Measurements from ENCODE around the gene IRF2. TPM values are rescaled to one million over a fixed set of nuclear protein-coding genes. Genes with fewer than 3 reads are reported as not detected.

Gene IRF2
- total and polyA plus RNA-seq, 7 donors: 6.7 to 28.9 (median 16.8) TPM

DNA sequence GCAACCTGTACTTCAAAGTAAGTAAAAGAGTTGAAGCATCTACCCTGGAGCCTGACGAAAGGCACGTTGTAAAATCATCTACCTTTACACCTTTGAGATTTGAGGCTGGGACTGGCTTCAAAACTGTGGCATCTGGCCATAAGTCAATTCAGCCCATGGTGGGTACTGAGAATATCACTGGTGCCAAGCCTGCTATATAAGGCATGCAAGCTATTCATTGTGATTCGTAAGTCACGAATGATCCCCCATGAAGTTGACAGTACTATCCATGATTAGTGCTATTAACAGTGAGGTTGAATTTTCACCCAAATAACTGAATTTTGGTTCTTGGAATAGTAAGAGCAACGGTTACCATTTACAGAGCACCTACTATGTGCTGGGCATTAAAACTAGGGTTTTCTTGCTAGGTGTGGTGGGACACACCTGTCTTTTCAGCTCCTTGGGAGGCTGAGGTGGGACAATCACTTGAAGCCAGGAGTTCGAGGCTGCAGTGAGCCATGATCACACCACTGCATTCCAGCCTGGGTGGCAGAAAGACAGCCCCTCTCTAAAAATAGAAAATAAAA, 39.8 kb downstream of the IRF2 start:
- TF ChIP-seq, protein P1, sequence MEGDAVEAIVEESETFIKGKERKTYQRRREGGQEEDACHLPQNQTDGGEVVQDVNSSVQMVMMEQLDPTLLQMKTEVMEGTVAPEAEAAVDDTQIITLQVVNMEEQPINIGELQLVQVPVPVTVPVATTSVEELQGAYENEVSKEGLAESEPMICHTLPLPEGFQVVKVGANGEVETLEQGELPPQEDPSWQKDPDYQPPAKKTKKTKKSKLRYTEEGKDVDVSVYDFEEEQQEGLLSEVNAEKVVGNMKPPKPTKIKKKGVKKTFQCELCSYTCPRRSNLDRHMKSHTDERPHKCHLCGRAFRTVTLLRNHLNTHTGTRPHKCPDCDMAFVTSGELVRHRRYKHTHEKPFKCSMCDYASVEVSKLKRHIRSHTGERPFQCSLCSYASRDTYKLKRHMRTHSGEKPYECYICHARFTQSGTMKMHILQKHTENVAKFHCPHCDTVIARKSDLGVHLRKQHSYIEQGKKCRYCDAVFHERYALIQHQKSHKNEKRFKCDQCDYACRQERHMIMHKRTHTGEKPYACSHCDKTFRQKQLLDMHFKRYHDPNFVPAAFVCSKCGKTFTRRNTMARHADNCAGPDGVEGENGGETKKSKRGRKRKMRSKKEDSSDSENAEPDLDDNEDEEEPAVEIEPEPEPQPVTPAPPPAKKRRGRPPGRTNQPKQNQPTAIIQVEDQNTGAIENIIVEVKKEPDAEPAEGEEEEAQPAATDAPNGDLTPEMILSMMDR (IDR thresholded peaks at IDR 0.05): no peak

DNA sequence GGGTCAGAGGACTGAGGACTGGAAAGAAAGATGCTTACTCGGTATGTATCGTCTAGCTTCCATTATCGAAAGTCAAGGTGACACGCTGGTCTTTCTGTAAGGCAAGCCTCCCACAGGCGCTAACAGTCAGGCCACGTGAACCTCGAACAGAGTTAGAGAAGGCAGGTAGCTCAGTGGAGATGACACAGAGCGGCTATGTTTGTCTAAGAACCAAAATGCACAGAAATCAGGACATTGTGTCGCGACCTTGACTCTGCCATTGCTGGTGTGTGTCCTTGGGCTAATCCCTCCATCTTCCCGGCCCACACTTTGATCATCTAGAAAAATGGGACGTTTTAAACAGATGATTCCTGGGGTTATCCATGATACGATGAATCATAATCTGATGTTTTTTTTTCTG, 40.3 kb downstream of the IRF2 start:
- peaks cover 37% of the 10 kb centered on the region for H3K4me1 ChIP-seq
- WGBS, 3 donors: 91 to 93% (median 91%) methylated on average over 13 of the region's 13 CpGs

More for the DNA sequence above, 39.8 kb downstream of the IRF2 start:
- WGBS, 3 donors: 70 to 83% (median 77%) methylated on average over 6 of the region's 6 CpGs
- H3K4me3 ChIP-seq: no peak overlapping the region
- no peak overlapping the region for H3K27ac ChIP-seq
- peaks cover 42% of the 10 kb centered on the region for H3K4me1 ChIP-seq
- H3K27me3 ChIP-seq (ENCODE audit: insufficient read depth in 3 of 3, low read length in 2 of 3): no peaks in the 10 kb centered on the region
- no peak for ATAC-seq
- no peaks in the 10 kb centered on the region for H3K9me3 ChIP-seq
- H3K36me3 ChIP-seq (ENCODE audit: insufficient read depth in 1 of 2, low read depth in 1 of 2): no peaks in the 10 kb centered on the region
- no peak for DNase-seq
- intact Hi-C loops (cut with DNase I): no loop called here

DNA sequence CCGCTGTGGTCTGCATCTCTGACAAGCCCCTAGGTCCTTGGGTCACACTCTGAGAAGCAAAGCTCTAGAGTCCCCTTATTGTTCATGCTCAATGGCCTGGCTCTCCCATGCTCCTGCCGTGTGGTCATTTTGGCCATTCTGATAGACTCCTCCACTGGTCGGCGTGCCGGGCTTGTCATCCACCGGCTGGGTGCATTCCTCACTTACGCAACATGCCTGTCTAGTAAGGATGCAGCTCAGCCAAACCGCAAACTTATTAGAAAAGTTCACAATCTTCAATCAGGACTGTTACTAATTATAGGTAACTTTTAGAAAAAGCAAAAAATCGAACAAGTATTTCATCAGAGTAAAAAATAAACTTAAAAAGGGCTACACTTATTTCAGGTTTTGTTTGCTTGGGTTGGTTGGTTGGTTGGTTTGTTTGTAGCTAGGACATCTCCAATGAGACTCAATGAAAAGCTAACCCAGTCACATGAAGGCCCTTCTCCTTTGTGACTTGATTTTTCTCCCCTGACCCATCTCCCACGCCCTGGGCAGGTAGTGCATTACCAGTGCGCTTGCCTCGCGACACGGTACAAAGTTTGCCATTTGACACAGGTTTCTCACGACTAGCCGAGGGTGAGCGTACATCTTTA, 41.0 kb downstream of the IRF2 start:
- H3K27me3 ChIP-seq (ENCODE audit: insufficient read depth in 3 of 3, low read length in 2 of 3): no peaks in the 10 kb centered on the region
- intact Hi-C loops (cut with DNase I): no loop called here
- DNase-seq (no peak), ATAC-seq (peak in 1 of 4 donors; percentile 8)
- no peak overlapping the region for H3K27ac ChIP-seq
- peaks cover 0 to 9% of the 10 kb centered on the region in 2 donors for H3K36me3 ChIP-seq (ENCODE audit: insufficient read depth in 1 of 2, low read depth in 1 of 2)
- TF ChIP-seq, protein P1 (IDR thresholded peaks at IDR 0.05): no peak
- no peaks in the 10 kb centered on the region for H3K9me3 ChIP-seq
- 89 to 95% (median 92%) methylated on average over 17 of the region's 17 CpGs for WGBS, 3 donors
- peaks cover 30% of the 10 kb centered on the region for H3K4me1 ChIP-seq
- no peak overlapping the region for H3K4me3 ChIP-seq

More for the DNA sequence above, 40.3 kb downstream of the IRF2 start:
- H3K36me3 ChIP-seq (ENCODE audit: insufficient read depth in 1 of 2, low read depth in 1 of 2): peaks cover 0 to 2% of the 10 kb centered on the region in 2 donors
- no peak overlapping the region for H3K4me3 ChIP-seq
- ATAC-seq (no peak), DNase-seq (no peak)
- H3K27me3 ChIP-seq (ENCODE audit: insufficient read depth in 3 of 3, low read length in 2 of 3): no peaks in the 10 kb centered on the region
- no peak overlapping the region for H3K27ac ChIP-seq
- TF ChIP-seq, protein P1 (IDR thresholded peaks at IDR 0.05): no peak
- intact Hi-C loops (cut with DNase I): no loop called here
- H3K9me3 ChIP-seq: no peaks in the 10 kb centered on the region

DNA sequence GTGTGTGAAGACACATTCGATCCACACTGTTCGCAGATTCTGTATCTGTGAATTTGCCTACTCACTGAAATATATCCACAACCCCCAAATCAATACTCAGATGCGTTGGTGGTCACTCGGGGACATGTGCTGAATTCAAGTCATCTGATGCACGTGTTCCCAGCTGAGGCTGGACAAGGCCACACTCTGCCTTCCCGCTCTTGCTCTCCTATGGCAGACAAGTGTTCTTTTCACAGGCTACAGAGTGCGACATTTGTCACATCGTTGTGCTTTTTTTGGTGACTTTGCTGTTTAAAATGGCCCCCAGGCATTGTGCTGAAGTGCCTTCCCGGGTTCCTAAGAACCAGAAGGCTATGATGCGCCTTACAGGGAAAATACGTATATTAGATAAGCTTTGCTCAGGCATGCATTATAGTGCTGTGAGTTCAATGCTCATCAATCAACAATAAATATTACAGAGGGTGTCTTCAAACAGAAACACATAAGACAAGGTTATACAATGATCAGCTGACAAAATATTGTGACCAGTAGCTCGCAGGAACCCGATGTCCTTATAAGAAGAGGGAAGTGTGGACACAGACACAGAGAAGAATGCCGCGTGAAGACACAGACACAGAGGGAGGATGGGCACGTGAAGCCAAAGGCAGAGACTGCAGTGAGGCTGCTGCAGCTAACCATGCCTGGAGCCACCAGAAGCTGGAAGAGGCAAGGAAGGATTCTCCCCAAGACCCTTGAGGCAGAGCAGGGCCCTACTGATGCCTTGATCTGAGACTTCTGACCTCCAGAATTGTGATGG, 42.0 kb downstream of the IRF2 start:
- Histone ChIP-seq H3K27ac (no peak overlapping the region), H3K4me3 (no peak overlapping the region), H3K27me3 (ENCODE audit: insufficient read depth in 3 of 3, low read length in 2 of 3) (no peaks in the 10 kb centered on the region), H3K9me3 (no peaks in the 10 kb centered on the region), H3K36me3 (ENCODE audit: insufficient read depth in 1 of 2, low read depth in 1 of 2) (peaks cover 0 to 19% of the 10 kb centered on the region in 2 donors), H3K4me1 (peaks cover 20% of the 10 kb centered on the region)
- TF ChIP-seq, protein P1 (IDR thresholded peaks at IDR 0.05): no peak
- WGBS, 3 donors: 86 to 92% (median 89%) methylated on average over 16 of the region's 16 CpGs
- DNase-seq (no peak), ATAC-seq (peak in 2 of 4 donors; percentile 24 to 28)
- intact Hi-C loops (cut with DNase I): no loop called here

All from psoas muscle (tissue), 8 donors.